Parathyroid adenoma (tissue), 2 donors: Measurements from ENCODE around the gene OTOG.

Experiments used
- H2AFZ ChIP-seq: fragments of 300-600 bp; sonication (generic); one replicate; pipeline ENCODE4 v1.7.0; 2017; ENCODE audit warnings: antibody characterized with exemption, mild to moderate bottlenecking
- H3K27ac ChIP-seq: fragments of 300-600 bp; sonication (generic); one replicate; pipeline ENCODE4 v1.7.0; 2017
- H3K27me3 ChIP-seq: fragments of 300-600 bp; sonication (generic); one replicate; pipeline ENCODE4 v1.7.0; 2017; ENCODE audit warnings: low read length; ENCODE audit not compliant: control insufficient read depth, insufficient read depth
- H3K36me3 ChIP-seq: fragments of 300-600 bp; sonication (generic); one replicate; pipeline ENCODE4 v1.7.0; 2017; ENCODE audit warnings: low read length; ENCODE audit not compliant: control insufficient read depth, insufficient read depth
- H3K4me1 ChIP-seq: fragments of 300-600 bp; sonication (generic); one replicate; pipeline ENCODE4 v1.7.0; 2017; ENCODE audit warnings: control low read depth
- H3K4me2 ChIP-seq: fragments of 300-600 bp; sonication (generic); one replicate; pipeline ENCODE4 v1.7.0; 2017; ENCODE audit warnings: low read length
- H3K4me3 ChIP-seq: fragments of 300-600 bp; sonication (generic); one replicate; pipeline ENCODE4 v1.7.0; 2017; ENCODE audit warnings: low read depth, low read length
- H3K79me2 ChIP-seq: fragments of 300-600 bp; sonication (generic); one replicate; pipeline ENCODE4 v1.7.0; 2017; ENCODE audit warnings: control low read depth
- H3K9ac ChIP-seq: fragments of 300-600 bp; sonication (generic); one replicate; pipeline ENCODE4 v1.7.0; 2017; ENCODE audit warnings: mild to moderate bottlenecking
- H3K9me3 ChIP-seq: fragments of 300-600 bp; sonication (generic); one replicate; pipeline ENCODE4 v1.7.0; 2017; ENCODE audit warnings: low read length; ENCODE audit not compliant: control insufficient read depth
- CTCF ChIP-seq: fragments of 300-600 bp; sonication (generic); IDR thresholded peaks from one replicate; pipeline ENCODE4 v1.7.0; 2017; ENCODE audit warnings: antibody characterized with exemption, mild to moderate bottlenecking
- donor health status: primary hyperparathyroidism.

The OTOG gene

GRCh38 chr11:17596310-17596669, 49.2 kb downstream of the OTOG start:
- H3K4me1 ChIP-seq = no peaks in the 10 kb centered on the region
- no peaks in the 10 kb centered on the region for H3K79me2 ChIP-seq
- H3K4me2 ChIP-seq = no peak overlapping the region
- no peak for TF ChIP-seq CTCF
- no peaks in the 10 kb centered on the region for H3K27me3 ChIP-seq
- H3K27ac ChIP-seq = no peak overlapping the region
- H3K9me3 ChIP-seq = no peaks in the 10 kb centered on the region
- H3K36me3 ChIP-seq = no peaks in the 10 kb centered on the region
- no peak overlapping the region for H3K9ac ChIP-seq
- no peak overlapping the region for H3K4me3 ChIP-seq
- no peak overlapping the region for H2AFZ ChIP-seq

GRCh38 chr11:17596711-17597110, 49.7 kb downstream of the OTOG start:
- no peak overlapping the region for H3K27ac ChIP-seq
- H3K4me2 ChIP-seq = no peak overlapping the region
- no peaks in the 10 kb centered on the region for H3K27me3 ChIP-seq
- H3K4me1 ChIP-seq = no peaks in the 10 kb centered on the region
- TF ChIP-seq CTCF = no peak
- no peaks in the 10 kb centered on the region for H3K79me2 ChIP-seq
- H3K36me3 ChIP-seq = no peaks in the 10 kb centered on the region
- no peak overlapping the region for H3K9ac ChIP-seq
- no peaks in the 10 kb centered on the region for H3K9me3 ChIP-seq
- H3K4me3 ChIP-seq = no peak overlapping the region
- no peak overlapping the region for H2AFZ ChIP-seq

- Histone ChIP-seq H3K79me2 (no peaks in the 10 kb centered on the region), H3K4me3 (no peak overlapping the region), H3K9me3 (no peaks in the 10 kb centered on the region), H3K9ac (no peak overlapping the region), H3K4me2 (no peak overlapping the region), H3K27me3 (no peaks in the 10 kb centered on the region), H3K27ac (no peak overlapping the region), H3K4me1 (no peaks in the 10 kb centered on the region), H2AFZ (no peak overlapping the region), H3K36me3 (no peaks in the 10 kb centered on the region)
- TF ChIP-seq CTCF = no peak
Observed at GRCh38 chr11:17597770-17598169, 50.7 kb downstream of the OTOG start.

- Histone ChIP-seq H2AFZ (no peak overlapping the region), H3K79me2 (no peaks in the 10 kb centered on the region), H3K36me3 (no peaks in the 10 kb centered on the region), H3K9ac (no peak overlapping the region), H3K4me2 (no peak overlapping the region), H3K4me3 (no peak overlapping the region), H3K4me1 (no peaks in the 10 kb centered on the region), H3K9me3 (no peaks in the 10 kb centered on the region), H3K27me3 (no peaks in the 10 kb centered on the region), H3K27ac (no peak overlapping the region)
- TF ChIP-seq CTCF = peak; percentile 79
Observed at GRCh38 chr11:17598700-17599459, 51.8 kb downstream of the OTOG start.

- Histone ChIP-seq H3K9me3 (no peaks in the 10 kb centered on the region), H3K4me2 (no peak overlapping the region), H3K4me1 (no peaks in the 10 kb centered on the region), H3K4me3 (no peak overlapping the region), H3K27me3 (no peaks in the 10 kb centered on the region), H3K9ac (no peak overlapping the region), H3K36me3 (no peaks in the 10 kb centered on the region), H2AFZ (no peak overlapping the region), H3K27ac (no peak overlapping the region), H3K79me2 (no peaks in the 10 kb centered on the region)
- TF ChIP-seq CTCF = no peak
Observed at GRCh38 chr11:17599460-17599925, 52.4 kb downstream of the OTOG start.
